ENCODE data around the gene PDRG1.

The PDRG1 gene

GRCh38 chr20:31951203-31951529 lies 680 bp downstream of the PDRG1 start:
- Histone ChIP-seq H3K27me3 (ENCODE audit: insufficient read depth, low read length, poor library complexity) (no peaks in the 10 kb centered on the region), H3K27ac (ENCODE audit: low read depth, low read length) (no peak overlapping the region), H4K5ac (ENCODE audit: low read length) (no peak overlapping the region), H3K79me1 (ENCODE audit: low read length) (peaks cover 22% of the 10 kb centered on the region), H2BK120ac (ENCODE audit: low read depth, low read length) (no peak overlapping the region), H3K79me2 (ENCODE audit: control insufficient read depth, insufficient read depth, low read length) (peaks cover 17% of the 10 kb centered on the region), H3K4me3 (ENCODE audit: low read length) (peak overlapping the region; percentile 73), H4K8ac (ENCODE audit: low read depth, low read length) (no peak overlapping the region), H3K4ac (ENCODE audit: low read depth, low read length) (peak overlapping the region; percentile 41), H3K4me1 (ENCODE audit: control insufficient read depth, low read depth, low read length) (peaks cover 5% of the 10 kb centered on the region), H3K4me2 (ENCODE audit: low read length) (peak overlapping the region; percentile 78), H2BK15ac (replicated peaks; ENCODE audit: low read depth) (no peak overlapping the region), H3K18ac (ENCODE audit: low read length) (no peak overlapping the region), H2AK5ac (ENCODE audit: low read length) (no peak overlapping the region), H3K56ac (ENCODE audit: low read length) (peak overlapping the region; percentile 86), H3K36me3 (ENCODE audit: control insufficient read depth, insufficient read depth, low read length) (peaks cover 12% of the 10 kb centered on the region), H2BK5ac (ENCODE audit: low read length) (no peak overlapping the region), H3K9ac (ENCODE audit: low read length) (peak overlapping the region; percentile 76), H3K23ac (ENCODE audit: low read length) (no peak overlapping the region)
- WGBS (ENCODE audit: extremely low coverage, insufficient coverage, low lambda C conversion rate) = no CpG with 5 or more reads among the region's 6 CpGs
- DNase-seq = no peak

GRCh38 chr20:31949877-31950646 lies 1.8 kb downstream of the PDRG1 start:
- no peak overlapping the region for H2BK15ac ChIP-seq (replicated peaks; ENCODE audit: low read depth)

GRCh38 chr20:31948008-31948407 lies 3.8 kb downstream of the PDRG1 start:
- H3K4ac ChIP-seq (ENCODE audit: low read depth, low read length) = no peak overlapping the region
- peaks cover 5% of the 10 kb centered on the region for H3K4me1 ChIP-seq (ENCODE audit: control insufficient read depth, low read depth, low read length)
- H4K8ac ChIP-seq (ENCODE audit: low read depth, low read length) = no peak overlapping the region
- no peak overlapping the region for H3K4me2 ChIP-seq (ENCODE audit: low read length)
- WGBS (ENCODE audit: extremely low coverage, insufficient coverage, low lambda C conversion rate) = no CpG with 5 or more reads among the region's 2 CpGs
- H3K18ac ChIP-seq (ENCODE audit: low read length) = no peak overlapping the region
- peaks cover 22% of the 10 kb centered on the region for H3K79me1 ChIP-seq (ENCODE audit: low read length)
- H3K27me3 ChIP-seq (ENCODE audit: insufficient read depth, low read length, poor library complexity) = no peaks in the 10 kb centered on the region
- H2BK15ac ChIP-seq (replicated peaks; ENCODE audit: low read depth) = no peak overlapping the region
- H3K79me2 ChIP-seq (ENCODE audit: control insufficient read depth, insufficient read depth, low read length) = peaks cover 17% of the 10 kb centered on the region
- H2BK5ac ChIP-seq (ENCODE audit: low read length) = no peak overlapping the region
- no peak overlapping the region for H3K9ac ChIP-seq (ENCODE audit: low read length)
- peaks cover 14% of the 10 kb centered on the region for H3K36me3 ChIP-seq (ENCODE audit: control insufficient read depth, insufficient read depth, low read length)
- no peak overlapping the region for H2BK120ac ChIP-seq (ENCODE audit: low read depth, low read length)
- peak; percentile 26 for DNase-seq
- H2AK5ac ChIP-seq (ENCODE audit: low read length) = no peak overlapping the region
- H3K56ac ChIP-seq (ENCODE audit: low read length) = no peak overlapping the region
- no peak overlapping the region for H3K27ac ChIP-seq (ENCODE audit: low read depth, low read length)
- no peak overlapping the region for H4K5ac ChIP-seq (ENCODE audit: low read length)
- H3K23ac ChIP-seq (ENCODE audit: low read length) = no peak overlapping the region
- no peak overlapping the region for H3K4me3 ChIP-seq (ENCODE audit: low read length)

More at GRCh38 chr20:31949877-31950646, 1.8 kb downstream of the PDRG1 start:
- H3K79me1 ChIP-seq (ENCODE audit: low read length) = peaks cover 22% of the 10 kb centered on the region
- H2BK120ac ChIP-seq (ENCODE audit: low read depth, low read length) = no peak overlapping the region
- no peak overlapping the region for H3K4ac ChIP-seq (ENCODE audit: low read depth, low read length)
- H3K36me3 ChIP-seq (ENCODE audit: control insufficient read depth, insufficient read depth, low read length) = peaks cover 14% of the 10 kb centered on the region
- H3K79me2 ChIP-seq (ENCODE audit: control insufficient read depth, insufficient read depth, low read length) = peaks cover 17% of the 10 kb centered on the region
- no peak overlapping the region for H3K4me3 ChIP-seq (ENCODE audit: low read length)
- no peak overlapping the region for H3K9ac ChIP-seq (ENCODE audit: low read length)
- no peak overlapping the region for H3K27ac ChIP-seq (ENCODE audit: low read depth, low read length)
- no peak overlapping the region for H4K5ac ChIP-seq (ENCODE audit: low read length)
- no peak overlapping the region for H4K8ac ChIP-seq (ENCODE audit: low read depth, low read length)
- H2BK5ac ChIP-seq (ENCODE audit: low read length) = no peak overlapping the region
- no peak overlapping the region for H2AK5ac ChIP-seq (ENCODE audit: low read length)
- no peak overlapping the region for H3K56ac ChIP-seq (ENCODE audit: low read length)
- H3K4me2 ChIP-seq (ENCODE audit: low read length) = no peak overlapping the region
- peaks cover 5% of the 10 kb centered on the region for H3K4me1 ChIP-seq (ENCODE audit: control insufficient read depth, low read depth, low read length)
- no peak overlapping the region for H3K18ac ChIP-seq (ENCODE audit: low read length)
- no peak overlapping the region for H3K23ac ChIP-seq (ENCODE audit: low read length)
- WGBS (ENCODE audit: extremely low coverage, insufficient coverage, low lambda C conversion rate) = no CpG with 5 or more reads among the region's 9 CpGs
- DNase-seq = no peak
- H3K27me3 ChIP-seq (ENCODE audit: insufficient read depth, low read length, poor library complexity) = no peaks in the 10 kb centered on the region

GRCh38 chr20:31945785-31946184 lies 6.1 kb downstream of the PDRG1 start:
- H2BK120ac ChIP-seq (ENCODE audit: low read depth, low read length) = no peak overlapping the region
- peaks cover 14% of the 10 kb centered on the region for H3K36me3 ChIP-seq (ENCODE audit: control insufficient read depth, insufficient read depth, low read length)
- H3K27ac ChIP-seq (ENCODE audit: low read depth, low read length) = no peak overlapping the region
- H3K9ac ChIP-seq (ENCODE audit: low read length) = no peak overlapping the region
- no peak overlapping the region for H2BK5ac ChIP-seq (ENCODE audit: low read length)
- no peak overlapping the region for H3K4me3 ChIP-seq (ENCODE audit: low read length)
- DNase-seq = no peak
- no peak overlapping the region for H3K56ac ChIP-seq (ENCODE audit: low read length)
- no peak overlapping the region for H2BK15ac ChIP-seq (replicated peaks; ENCODE audit: low read depth)
- peaks cover 15% of the 10 kb centered on the region for H3K79me1 ChIP-seq (ENCODE audit: low read length)
- H3K18ac ChIP-seq (ENCODE audit: low read length) = no peak overlapping the region
- peaks cover 9% of the 10 kb centered on the region for H3K79me2 ChIP-seq (ENCODE audit: control insufficient read depth, insufficient read depth, low read length)
- H3K4me1 ChIP-seq (ENCODE audit: control insufficient read depth, low read depth, low read length) = peaks cover 2% of the 10 kb centered on the region
- no peak overlapping the region for H3K4ac ChIP-seq (ENCODE audit: low read depth, low read length)
- no peak overlapping the region for H3K23ac ChIP-seq (ENCODE audit: low read length)
- H3K4me2 ChIP-seq (ENCODE audit: low read length) = no peak overlapping the region
- no CpG with 5 or more reads among the region's 6 CpGs for WGBS (ENCODE audit: extremely low coverage, insufficient coverage, low lambda C conversion rate)
- no peak overlapping the region for H4K8ac ChIP-seq (ENCODE audit: low read depth, low read length)
- H2AK5ac ChIP-seq (ENCODE audit: low read length) = no peak overlapping the region
- no peaks in the 10 kb centered on the region for H3K27me3 ChIP-seq (ENCODE audit: insufficient read depth, low read length, poor library complexity)
- no peak overlapping the region for H4K5ac ChIP-seq (ENCODE audit: low read length)

- Histone ChIP-seq H3K4ac (ENCODE audit: low read depth, low read length) (no peak overlapping the region), H3K56ac (ENCODE audit: low read length) (no peak overlapping the region), H2AK5ac (ENCODE audit: low read length) (no peak overlapping the region), H3K4me2 (ENCODE audit: low read length) (no peak overlapping the region), H2BK15ac (replicated peaks; ENCODE audit: low read depth) (no peak overlapping the region), H3K23ac (ENCODE audit: low read length) (no peak overlapping the region), H3K27me3 (ENCODE audit: insufficient read depth, low read length, poor library complexity) (no peaks in the 10 kb centered on the region), H3K27ac (ENCODE audit: low read depth, low read length) (no peak overlapping the region), H3K36me3 (ENCODE audit: control insufficient read depth, insufficient read depth, low read length) (peaks cover 14% of the 10 kb centered on the region), H4K8ac (ENCODE audit: low read depth, low read length) (no peak overlapping the region), H3K79me1 (ENCODE audit: low read length) (peaks cover 11% of the 10 kb centered on the region), H2BK5ac (ENCODE audit: low read length) (no peak overlapping the region), H3K9ac (ENCODE audit: low read length) (no peak overlapping the region), H2BK120ac (ENCODE audit: low read depth, low read length) (no peak overlapping the region), H3K4me3 (ENCODE audit: low read length) (no peak overlapping the region), H4K5ac (ENCODE audit: low read length) (no peak overlapping the region), H3K18ac (ENCODE audit: low read length) (no peak overlapping the region), H3K79me2 (ENCODE audit: control insufficient read depth, insufficient read depth, low read length) (peaks cover 4% of the 10 kb centered on the region), H3K4me1 (ENCODE audit: control insufficient read depth, low read depth, low read length) (no peaks in the 10 kb centered on the region)
- no CpG with 5 or more reads among the region's 4 CpGs for WGBS (ENCODE audit: extremely low coverage, insufficient coverage, low lambda C conversion rate)
- DNase-seq = no peak
These were observed 6.5 kb downstream of the PDRG1 start for GRCh38 chr20:31945319-31945718.

- Histone ChIP-seq H3K79me2 (ENCODE audit: control insufficient read depth, insufficient read depth, low read length) (no peaks in the 10 kb centered on the region), H3K27ac (ENCODE audit: low read depth, low read length) (no peak overlapping the region), H3K4me3 (ENCODE audit: low read length) (no peak overlapping the region), H2BK15ac (replicated peaks; ENCODE audit: low read depth) (no peak overlapping the region), H3K4me1 (ENCODE audit: control insufficient read depth, low read depth, low read length) (no peaks in the 10 kb centered on the region), H2BK120ac (ENCODE audit: low read depth, low read length) (no peak overlapping the region), H3K9ac (ENCODE audit: low read length) (no peak overlapping the region), H3K4ac (ENCODE audit: low read depth, low read length) (no peak overlapping the region), H2BK5ac (ENCODE audit: low read length) (no peak overlapping the region), H4K8ac (ENCODE audit: low read depth, low read length) (no peak overlapping the region), H3K4me2 (ENCODE audit: low read length) (no peak overlapping the region), H3K18ac (ENCODE audit: low read length) (no peak overlapping the region), H3K56ac (ENCODE audit: low read length) (no peak overlapping the region), H2AK5ac (ENCODE audit: low read length) (no peak overlapping the region), H4K5ac (ENCODE audit: low read length) (no peak overlapping the region), H3K23ac (ENCODE audit: low read length) (no peak overlapping the region), H3K36me3 (ENCODE audit: control insufficient read depth, insufficient read depth, low read length) (peaks cover 7% of the 10 kb centered on the region), H3K27me3 (ENCODE audit: insufficient read depth, low read length, poor library complexity) (no peaks in the 10 kb centered on the region), H3K79me1 (ENCODE audit: low read length) (no peaks in the 10 kb centered on the region)
- no peak for DNase-seq
- no CpG with 5 or more reads among the region's 2 CpGs for WGBS (ENCODE audit: extremely low coverage, insufficient coverage, low lambda C conversion rate)
These were observed 8.8 kb downstream of the PDRG1 start for GRCh38 chr20:31943052-31943471.
